GM12872 (cell line): ENCODE data around the gene KSR1.

Source experiments
- TF ChIP-seq, protein P1 (sequence below): IDR thresholded peaks from 3 replicates; pipeline ENCODE4 v1.5.1; 2011; ENCODE audit warnings: low read depth, mild to moderate bottlenecking, low read length, moderate library complexity; ENCODE audit not compliant: insufficient read depth

The KSR1 gene

DNA sequence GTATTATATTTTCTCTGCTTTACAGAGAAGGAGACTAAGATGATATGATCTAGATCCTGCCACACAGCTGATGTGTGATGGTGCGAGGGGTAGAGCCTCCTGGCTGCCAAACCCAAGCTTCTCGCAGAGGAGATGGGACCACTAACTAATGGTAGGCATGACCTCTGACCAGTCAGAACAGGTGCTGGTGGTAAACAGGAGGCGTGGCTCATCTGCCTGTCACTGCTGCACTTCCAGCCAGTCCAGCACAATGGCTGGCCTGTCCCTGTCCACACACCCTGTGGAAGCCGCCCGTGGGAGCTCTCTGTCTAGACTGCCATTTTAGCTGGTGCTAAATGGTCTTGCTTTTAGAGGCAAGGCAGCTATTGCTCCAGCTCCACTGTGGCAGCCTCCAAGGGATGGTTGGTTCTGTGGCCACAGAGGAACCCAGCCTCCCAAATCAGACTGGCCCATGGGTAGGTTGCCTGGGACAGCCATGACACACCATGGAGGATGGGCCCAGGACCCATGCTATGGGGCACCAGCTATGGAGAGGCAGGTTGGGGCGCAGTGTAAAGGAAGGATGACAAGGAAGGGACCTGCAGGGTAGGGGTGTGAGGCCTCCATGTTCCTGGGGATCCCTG, 86.7 kb downstream of the KSR1 start:
- TF ChIP-seq, protein P1, sequence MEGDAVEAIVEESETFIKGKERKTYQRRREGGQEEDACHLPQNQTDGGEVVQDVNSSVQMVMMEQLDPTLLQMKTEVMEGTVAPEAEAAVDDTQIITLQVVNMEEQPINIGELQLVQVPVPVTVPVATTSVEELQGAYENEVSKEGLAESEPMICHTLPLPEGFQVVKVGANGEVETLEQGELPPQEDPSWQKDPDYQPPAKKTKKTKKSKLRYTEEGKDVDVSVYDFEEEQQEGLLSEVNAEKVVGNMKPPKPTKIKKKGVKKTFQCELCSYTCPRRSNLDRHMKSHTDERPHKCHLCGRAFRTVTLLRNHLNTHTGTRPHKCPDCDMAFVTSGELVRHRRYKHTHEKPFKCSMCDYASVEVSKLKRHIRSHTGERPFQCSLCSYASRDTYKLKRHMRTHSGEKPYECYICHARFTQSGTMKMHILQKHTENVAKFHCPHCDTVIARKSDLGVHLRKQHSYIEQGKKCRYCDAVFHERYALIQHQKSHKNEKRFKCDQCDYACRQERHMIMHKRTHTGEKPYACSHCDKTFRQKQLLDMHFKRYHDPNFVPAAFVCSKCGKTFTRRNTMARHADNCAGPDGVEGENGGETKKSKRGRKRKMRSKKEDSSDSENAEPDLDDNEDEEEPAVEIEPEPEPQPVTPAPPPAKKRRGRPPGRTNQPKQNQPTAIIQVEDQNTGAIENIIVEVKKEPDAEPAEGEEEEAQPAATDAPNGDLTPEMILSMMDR = no peak

DNA sequence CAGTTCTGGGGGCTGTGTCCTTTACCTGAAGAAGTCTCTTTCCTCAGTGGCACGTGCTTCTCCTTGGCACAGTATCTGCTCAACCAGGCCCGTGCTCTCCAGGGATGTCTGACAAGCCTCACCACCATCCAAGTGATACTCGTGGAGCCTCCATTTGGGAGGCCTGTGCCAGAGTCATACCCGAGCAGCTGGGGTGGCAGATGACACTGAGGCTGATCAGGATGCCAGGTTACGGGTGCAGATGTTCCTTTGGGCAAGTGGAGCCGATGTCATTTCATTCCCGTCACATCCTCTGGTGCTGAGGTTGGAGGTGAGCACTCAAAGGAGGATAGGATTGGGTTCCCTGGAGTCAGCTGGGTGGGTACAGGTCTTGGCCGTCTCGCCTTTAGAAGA, 87.2 kb downstream of the KSR1 start:
- TF ChIP-seq, protein P1 = no peak

DNA sequence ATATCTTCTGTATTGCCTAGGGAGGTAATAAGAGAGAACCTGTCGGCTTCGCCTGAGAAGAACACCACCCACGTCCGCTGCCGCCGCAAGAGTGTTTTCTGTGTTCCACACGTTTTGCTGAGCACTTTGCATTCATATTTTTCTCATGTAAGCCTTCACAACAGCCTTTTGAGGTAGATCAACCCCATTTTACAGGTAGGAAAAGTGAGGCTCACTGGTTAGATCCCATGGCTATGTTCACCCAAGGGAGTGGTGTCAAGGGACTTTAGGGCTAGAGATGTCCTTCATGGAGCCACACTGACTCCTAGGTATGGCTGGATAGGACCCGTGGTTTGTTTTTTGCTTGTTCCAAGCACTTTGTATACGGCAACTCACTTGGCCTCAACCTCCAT, 87.7 kb downstream of the KSR1 start:
- TF ChIP-seq, protein P1 = no peak

DNA sequence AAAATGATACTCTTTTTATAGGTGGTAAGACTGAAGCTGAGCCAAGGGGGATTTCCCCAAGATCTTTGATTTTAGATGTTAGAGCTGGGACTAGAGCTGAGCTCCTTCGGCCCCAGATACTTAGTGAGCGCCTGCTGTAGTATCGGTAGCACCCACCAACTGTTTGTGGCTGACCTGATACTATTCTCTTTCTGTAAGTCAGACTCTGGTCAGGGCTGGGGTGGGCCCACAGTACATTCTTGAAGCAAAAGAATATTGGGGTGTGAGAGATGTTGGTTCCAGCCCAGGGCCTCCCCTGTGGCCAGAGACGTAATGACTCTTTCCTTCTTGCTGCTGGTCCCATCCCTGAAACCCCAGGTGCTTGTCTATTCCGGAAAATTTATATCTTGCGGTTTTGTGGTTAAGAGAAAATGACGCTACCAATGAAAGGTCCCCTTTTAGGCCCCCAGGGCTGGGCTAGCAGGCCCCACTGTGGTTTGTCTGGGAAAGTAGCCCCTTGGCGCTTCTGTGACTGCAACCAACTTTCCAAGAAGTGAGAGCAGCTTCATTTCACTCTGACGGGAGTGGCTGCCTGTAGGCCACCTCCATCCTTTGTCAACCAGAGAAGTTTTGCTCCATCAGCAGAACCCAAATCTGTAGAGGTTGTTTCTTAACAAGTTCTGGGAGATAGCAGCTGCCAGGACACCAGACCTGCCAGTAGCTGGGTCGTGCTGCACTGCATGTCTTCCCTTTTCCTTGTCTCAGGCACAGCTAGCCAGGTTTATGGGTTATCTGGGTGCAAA, 88.3 kb downstream of the KSR1 start:
- TF ChIP-seq, protein P1 = peak; percentile 39; the same call in 1 of the 3 replicates

DNA sequence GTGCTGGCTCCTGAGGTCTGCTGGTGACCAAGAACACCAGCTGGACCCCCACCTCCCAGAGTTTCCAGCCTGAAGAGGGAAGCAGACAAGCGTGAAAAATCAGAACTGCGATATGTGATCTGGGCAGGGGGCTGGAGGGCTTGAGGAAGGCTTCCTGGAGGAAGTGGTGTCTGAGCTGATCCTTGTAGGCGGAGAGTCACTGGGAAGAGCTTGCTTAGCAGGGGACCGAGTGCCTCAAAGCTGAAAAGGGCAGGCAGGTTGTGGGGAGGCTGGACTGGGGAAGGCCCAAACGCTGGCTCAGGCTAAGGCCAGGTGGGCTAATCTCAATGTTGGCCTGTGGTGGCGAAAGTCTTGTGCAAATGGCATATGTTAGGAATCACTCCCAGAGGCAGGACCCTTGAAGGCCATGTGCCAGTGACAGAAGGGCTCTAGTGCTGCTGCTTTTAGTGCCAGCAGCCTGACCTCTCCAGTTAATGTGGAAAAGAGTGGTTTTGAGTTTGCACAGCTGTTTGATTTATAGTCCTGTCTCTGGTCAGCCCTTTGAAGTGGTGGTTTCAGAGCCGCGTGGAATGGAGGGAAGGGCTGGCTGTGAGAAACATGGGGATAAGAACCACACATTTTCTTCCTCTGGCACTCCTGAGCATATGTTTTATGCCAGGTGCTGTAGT, 89.4 kb downstream of the KSR1 start:
- TF ChIP-seq, protein P1 = no peak

DNA sequence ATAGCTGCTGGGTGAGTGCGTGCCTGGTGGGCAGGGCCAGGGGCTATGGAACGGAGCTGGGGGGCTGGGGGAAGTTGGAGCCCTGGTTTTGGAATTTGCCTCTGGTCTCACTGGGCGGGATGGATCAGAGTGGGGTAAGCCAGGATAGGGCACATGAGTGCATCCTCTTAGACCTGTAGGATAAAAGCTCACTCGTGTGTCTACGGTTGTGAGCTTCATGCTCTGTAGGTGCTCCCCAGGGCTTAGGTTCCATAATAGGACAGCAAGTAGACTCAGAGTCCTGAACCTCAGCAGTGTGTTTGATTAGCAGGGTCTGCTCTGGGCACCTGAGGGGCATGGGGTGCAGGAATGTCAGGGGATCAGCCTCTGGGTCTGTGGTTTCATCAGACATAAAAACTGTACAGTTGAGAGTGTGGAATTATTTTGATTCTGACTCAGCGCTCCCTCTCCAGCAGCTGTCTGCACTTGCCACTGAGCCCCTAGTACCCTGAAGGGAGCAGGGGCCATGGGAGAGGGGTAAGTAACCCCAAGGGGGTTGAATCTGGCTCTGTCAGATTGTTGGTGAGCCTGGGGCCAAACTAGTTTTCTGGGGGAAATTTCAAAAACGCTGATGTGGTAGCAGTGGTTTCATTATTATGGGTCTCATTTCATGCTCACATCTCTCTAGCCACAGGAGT, 90.5 kb downstream of the KSR1 start:
- TF ChIP-seq, protein P1 = no peak

DNA sequence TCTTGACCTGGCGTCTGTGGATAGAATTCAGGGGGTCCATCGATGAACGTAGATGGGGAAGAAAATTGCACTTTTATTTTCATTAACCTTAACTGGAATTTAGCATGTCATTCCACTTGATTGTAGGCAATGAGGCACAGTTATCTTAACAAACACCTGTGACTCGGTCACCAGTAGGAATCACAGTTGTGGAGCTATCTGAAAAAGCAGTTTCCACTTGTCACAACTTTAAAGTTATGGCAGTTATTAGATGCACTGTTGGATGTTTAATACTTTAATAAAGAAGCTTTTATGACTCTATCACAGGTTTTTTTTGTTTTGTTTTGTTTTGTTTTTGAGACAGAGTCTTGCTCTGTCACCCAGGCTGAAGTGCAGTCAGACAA, 91.0 kb downstream of the KSR1 start:
- TF ChIP-seq, protein P1 = no peak
